ENCODE results near the gene DPY19L3. TPM values are rescaled to one million over a fixed set of nuclear protein-coding genes. Genes with fewer than 3 reads are reported as not detected.

The DPY19L3 gene
- polyA plus RNA-seq, 1 donor from 2014 or later = 26.7 TPM

DNA sequence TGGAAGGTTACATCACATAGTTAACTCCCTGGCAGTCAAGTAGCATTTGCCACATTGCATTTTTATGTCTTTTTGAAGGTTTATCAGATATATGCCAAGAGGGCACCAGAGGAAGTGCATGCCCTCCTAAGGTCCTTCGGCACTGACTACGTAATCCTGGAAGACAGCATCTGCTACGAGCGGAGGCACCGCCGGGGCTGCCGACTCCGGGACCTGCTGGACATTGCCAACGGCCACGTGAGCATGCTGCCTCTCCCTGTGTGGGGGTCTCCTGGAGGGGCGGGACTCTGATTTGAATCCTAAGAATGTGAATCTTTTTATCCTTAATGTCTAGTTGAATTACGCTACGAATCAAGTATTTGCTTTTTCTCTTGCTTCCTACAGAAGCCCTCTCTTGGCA is 74.8 kb downstream of the DPY19L3 start (continued):
- TF ChIP-seq, protein P1, sequence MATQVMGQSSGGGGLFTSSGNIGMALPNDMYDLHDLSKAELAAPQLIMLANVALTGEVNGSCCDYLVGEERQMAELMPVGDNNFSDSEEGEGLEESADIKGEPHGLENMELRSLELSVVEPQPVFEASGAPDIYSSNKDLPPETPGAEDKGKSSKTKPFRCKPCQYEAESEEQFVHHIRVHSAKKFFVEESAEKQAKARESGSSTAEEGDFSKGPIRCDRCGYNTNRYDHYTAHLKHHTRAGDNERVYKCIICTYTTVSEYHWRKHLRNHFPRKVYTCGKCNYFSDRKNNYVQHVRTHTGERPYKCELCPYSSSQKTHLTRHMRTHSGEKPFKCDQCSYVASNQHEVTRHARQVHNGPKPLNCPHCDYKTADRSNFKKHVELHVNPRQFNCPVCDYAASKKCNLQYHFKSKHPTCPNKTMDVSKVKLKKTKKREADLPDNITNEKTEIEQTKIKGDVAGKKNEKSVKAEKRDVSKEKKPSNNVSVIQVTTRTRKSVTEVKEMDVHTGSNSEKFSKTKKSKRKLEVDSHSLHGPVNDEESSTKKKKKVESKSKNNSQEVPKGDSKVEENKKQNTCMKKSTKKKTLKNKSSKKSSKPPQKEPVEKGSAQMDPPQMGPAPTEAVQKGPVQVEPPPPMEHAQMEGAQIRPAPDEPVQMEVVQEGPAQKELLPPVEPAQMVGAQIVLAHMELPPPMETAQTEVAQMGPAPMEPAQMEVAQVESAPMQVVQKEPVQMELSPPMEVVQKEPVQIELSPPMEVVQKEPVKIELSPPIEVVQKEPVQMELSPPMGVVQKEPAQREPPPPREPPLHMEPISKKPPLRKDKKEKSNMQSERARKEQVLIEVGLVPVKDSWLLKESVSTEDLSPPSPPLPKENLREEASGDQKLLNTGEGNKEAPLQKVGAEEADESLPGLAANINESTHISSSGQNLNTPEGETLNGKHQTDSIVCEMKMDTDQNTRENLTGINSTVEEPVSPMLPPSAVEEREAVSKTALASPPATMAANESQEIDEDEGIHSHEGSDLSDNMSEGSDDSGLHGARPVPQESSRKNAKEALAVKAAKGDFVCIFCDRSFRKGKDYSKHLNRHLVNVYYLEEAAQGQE (IDR thresholded peaks at IDR 0.05; ENCODE audit: borderline replicate concordance) = no peak
- TF ChIP-seq TAF1 (IDR thresholded peaks at IDR 0.05; ENCODE audit: low read depth) = no peak

DNA sequence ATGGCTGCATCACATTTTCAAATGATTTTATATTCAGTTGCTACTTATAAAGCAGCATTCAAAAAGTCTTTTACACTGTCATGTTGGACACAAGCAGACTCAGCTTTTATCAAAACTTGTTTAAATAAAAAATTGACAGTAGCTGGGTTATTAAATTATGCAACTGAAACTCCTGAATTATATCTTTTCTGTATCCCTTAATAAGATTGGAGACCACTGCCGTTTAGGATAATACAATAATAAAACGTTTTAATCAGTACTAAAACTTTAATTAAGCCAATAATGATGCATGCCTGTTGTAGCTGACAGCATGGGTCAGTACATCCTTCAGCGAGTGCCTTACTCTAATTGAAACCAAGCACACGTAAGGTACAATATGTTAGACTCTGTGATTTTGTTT is 78.0 kb downstream of the DPY19L3 start:
- no peak overlapping the region for H2AFZ ChIP-seq (ENCODE audit: low read depth, low read length)
- no peak overlapping the region for H3K9ac ChIP-seq (ENCODE audit: low read length)
- peaks cover 8% of the 10 kb centered on the region for H3K36me3 ChIP-seq (ENCODE audit: insufficient read depth, low read length)
- H3K27ac ChIP-seq (ENCODE audit: low read length) = no peak overlapping the region
- TF ChIP-seq POLR2AphosphoS5 (IDR thresholded peaks at IDR 0.05) (no peak), EZH2 (IDR thresholded peaks at IDR 0.05; ENCODE audit: borderline replicate concordance, insufficient read depth, low read length, poor library complexity, severe bottlenecking) (no peak), RAD21 (conservative IDR thresholded peaks at IDR 0.05) (no peak), SMC3 (conservative IDR thresholded peaks at IDR 0.05; ENCODE audit: poor library complexity) (no peak)
- TF ChIP-seq, protein P2, sequence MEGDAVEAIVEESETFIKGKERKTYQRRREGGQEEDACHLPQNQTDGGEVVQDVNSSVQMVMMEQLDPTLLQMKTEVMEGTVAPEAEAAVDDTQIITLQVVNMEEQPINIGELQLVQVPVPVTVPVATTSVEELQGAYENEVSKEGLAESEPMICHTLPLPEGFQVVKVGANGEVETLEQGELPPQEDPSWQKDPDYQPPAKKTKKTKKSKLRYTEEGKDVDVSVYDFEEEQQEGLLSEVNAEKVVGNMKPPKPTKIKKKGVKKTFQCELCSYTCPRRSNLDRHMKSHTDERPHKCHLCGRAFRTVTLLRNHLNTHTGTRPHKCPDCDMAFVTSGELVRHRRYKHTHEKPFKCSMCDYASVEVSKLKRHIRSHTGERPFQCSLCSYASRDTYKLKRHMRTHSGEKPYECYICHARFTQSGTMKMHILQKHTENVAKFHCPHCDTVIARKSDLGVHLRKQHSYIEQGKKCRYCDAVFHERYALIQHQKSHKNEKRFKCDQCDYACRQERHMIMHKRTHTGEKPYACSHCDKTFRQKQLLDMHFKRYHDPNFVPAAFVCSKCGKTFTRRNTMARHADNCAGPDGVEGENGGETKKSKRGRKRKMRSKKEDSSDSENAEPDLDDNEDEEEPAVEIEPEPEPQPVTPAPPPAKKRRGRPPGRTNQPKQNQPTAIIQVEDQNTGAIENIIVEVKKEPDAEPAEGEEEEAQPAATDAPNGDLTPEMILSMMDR (IDR thresholded peaks at IDR 0.05; ENCODE audit: poor library complexity, severe bottlenecking) = no peak
- no peaks in the 10 kb centered on the region for H3K9me3 ChIP-seq (ENCODE audit: low read length)
- H3F3A ChIP-seq (ENCODE audit: insufficient read depth, low read length, poor library complexity, severe bottlenecking) = no peaks in the 10 kb centered on the region
- H3K27me3 ChIP-seq (ENCODE audit: insufficient read depth, low read depth, low read length) = no peaks in the 10 kb centered on the region
- no peaks in the 10 kb centered on the region for H4K20me1 ChIP-seq (ENCODE audit: insufficient read depth)
- no peak overlapping the region for H3K4me2 ChIP-seq (ENCODE audit: low read length)
- no peaks in the 10 kb centered on the region for H3K79me2 ChIP-seq (replicated peaks; ENCODE audit: insufficient read depth, low read length)
- no peaks in the 10 kb centered on the region for H3K9me2 ChIP-seq (ENCODE audit: insufficient read depth, low read length)
- no peak overlapping the region for H3K4me3 ChIP-seq (ENCODE audit: low read length)

DNA sequence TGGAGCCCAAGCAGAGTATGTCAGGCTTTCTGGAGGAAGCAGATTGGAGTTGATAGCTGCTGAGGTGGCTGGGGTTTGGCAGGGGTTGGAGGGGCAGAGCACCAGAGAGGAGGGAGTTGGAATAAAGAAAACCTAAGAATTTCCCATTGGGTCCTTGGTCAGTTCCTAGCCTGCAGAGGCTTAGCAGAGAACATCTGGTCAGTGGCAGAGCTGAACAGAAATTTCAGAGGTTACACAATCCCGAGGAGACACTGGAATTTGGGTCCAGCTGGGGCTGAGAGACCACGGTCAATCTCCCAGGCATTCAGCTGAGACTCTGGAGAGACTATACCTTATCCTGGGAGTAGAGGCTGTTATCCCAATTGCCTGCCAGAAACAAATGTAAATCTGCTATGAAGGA is 84.4 kb downstream of the DPY19L3 start:
- Histone ChIP-seq H3K9ac (ENCODE audit: low read length) (no peak overlapping the region), H4K20me1 (ENCODE audit: insufficient read depth) (no peaks in the 10 kb centered on the region)

DNA sequence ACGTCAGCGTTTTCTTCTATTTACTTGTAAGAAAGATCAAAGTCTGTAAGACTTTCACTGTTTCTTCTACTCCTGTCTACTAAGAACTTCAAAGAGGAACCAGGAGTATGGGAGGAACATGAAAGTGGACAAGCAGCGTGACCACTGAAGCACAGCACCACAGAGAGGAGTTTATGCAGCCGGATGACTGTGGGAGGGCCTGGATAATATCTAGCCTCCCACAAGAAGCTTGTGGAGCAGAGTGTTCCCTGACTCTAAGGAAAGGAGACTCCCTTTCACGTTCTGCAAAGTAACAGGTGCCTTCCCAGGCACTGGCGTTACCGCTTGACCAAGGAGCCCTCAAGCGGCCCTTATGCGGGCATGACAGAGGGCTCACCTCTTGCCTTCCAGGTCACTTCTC is 91.8 kb downstream of the DPY19L3 start:
- H3K9me3 ChIP-seq (ENCODE audit: low read length) = no peaks in the 10 kb centered on the region
- H3K79me2 ChIP-seq (replicated peaks; ENCODE audit: insufficient read depth, low read length) = no peaks in the 10 kb centered on the region
- H3K4me2 ChIP-seq (ENCODE audit: low read length) = no peak overlapping the region
- no peak overlapping the region for H3K9ac ChIP-seq (ENCODE audit: low read length)
- H2AFZ ChIP-seq (ENCODE audit: low read depth, low read length) = no peak overlapping the region
- H3K4me3 ChIP-seq (ENCODE audit: low read length) = no peak overlapping the region
- H3K27ac ChIP-seq (ENCODE audit: low read length) = no peak overlapping the region
- no peaks in the 10 kb centered on the region for H3K27me3 ChIP-seq (ENCODE audit: insufficient read depth, low read depth, low read length)
- H3F3A ChIP-seq (ENCODE audit: insufficient read depth, low read length, poor library complexity, severe bottlenecking) = no peaks in the 10 kb centered on the region
- no peaks in the 10 kb centered on the region for H3K36me3 ChIP-seq (ENCODE audit: insufficient read depth, low read length)
- no peaks in the 10 kb centered on the region for H3K9me2 ChIP-seq (ENCODE audit: insufficient read depth, low read length)
- no peaks in the 10 kb centered on the region for H4K20me1 ChIP-seq (ENCODE audit: insufficient read depth)
- no peak for TF ChIP-seq EZH2 (IDR thresholded peaks at IDR 0.05; ENCODE audit: borderline replicate concordance, insufficient read depth, low read length, poor library complexity, severe bottlenecking)
- no peak for TF ChIP-seq TAF1 (IDR thresholded peaks at IDR 0.05; ENCODE audit: low read depth)
- no peak for TF ChIP-seq RAD21 (conservative IDR thresholded peaks at IDR 0.05)
- TF ChIP-seq EP300 (conservative IDR thresholded peaks at IDR 0.05; ENCODE audit: poor library complexity, severe bottlenecking) = no peak
- TF ChIP-seq, protein P2 (IDR thresholded peaks at IDR 0.05; ENCODE audit: poor library complexity, severe bottlenecking) = no peak
- TF ChIP-seq POLR2AphosphoS5 (IDR thresholded peaks at IDR 0.05) = no peak
- TF ChIP-seq SMC3 (conservative IDR thresholded peaks at IDR 0.05; ENCODE audit: poor library complexity) = no peak
- no peak for TF ChIP-seq MXI1 (conservative IDR thresholded peaks at IDR 0.05; ENCODE audit: poor library complexity, severe bottlenecking)

More for the DNA sequence above, 84.4 kb downstream of the DPY19L3 start:
- Histone ChIP-seq H3F3A (ENCODE audit: insufficient read depth, low read length, poor library complexity, severe bottlenecking) (no peaks in the 10 kb centered on the region), H3K4me3 (ENCODE audit: low read length) (no peak overlapping the region), H3K9me3 (ENCODE audit: low read length) (no peaks in the 10 kb centered on the region), H3K36me3 (ENCODE audit: insufficient read depth, low read length) (no peaks in the 10 kb centered on the region), H3K79me2 (replicated peaks; ENCODE audit: insufficient read depth, low read length) (no peaks in the 10 kb centered on the region), H3K27ac (ENCODE audit: low read length) (no peak overlapping the region), H2AFZ (ENCODE audit: low read depth, low read length) (no peak overlapping the region), H3K27me3 (ENCODE audit: insufficient read depth, low read depth, low read length) (no peaks in the 10 kb centered on the region), H3K9me2 (ENCODE audit: insufficient read depth, low read length) (no peaks in the 10 kb centered on the region), H3K4me2 (ENCODE audit: low read length) (no peak overlapping the region)
- TF ChIP-seq RAD21 (conservative IDR thresholded peaks at IDR 0.05) (no peak), MXI1 (conservative IDR thresholded peaks at IDR 0.05; ENCODE audit: poor library complexity, severe bottlenecking) (no peak), EP300 (conservative IDR thresholded peaks at IDR 0.05; ENCODE audit: poor library complexity, severe bottlenecking) (no peak)

Measured in neural cell (in vitro differentiated cells).